Sciatic nerve (tissue), 2 donors: ENCODE measurements around the gene ARHGAP10. TPM values are rescaled to one million over a fixed set of nuclear protein-coding genes. Genes with fewer than 3 reads are reported as not detected.
"Not testable (repeated sequence)": the region's sequence is repeated elsewhere in the genome, so short reads cannot be mapped to it uniquely, and the experiment has no call there.

Experiments used
- ATAC-seq: fragments of 200-7000 bp; cut with Tn5 transposase; one replicate; pipeline ENCODE4 v1.9.1; 2020; ENCODE audit warnings: mild to moderate bottlenecking, moderate library complexity
- DNase-seq: peaks from one replicate; pipeline ENCODE4 v3.0.0-alpha.2; 2020; ENCODE audit warnings: low spot score
- intact Hi-C: fragments of 100-400 bp; cut with DNase I; formaldehyde crosslinking; loops from one replicate; pipeline ENCODE4 v1.14.2; 2022
- total RNA-seq: library from RNA; stranded (reverse); fragmentation: NEBNext Ultra II Directional; extraction: Animal tissue kit (Norgen Biotek cat#: 25700); gene quantifications from one replicate; pipeline ENCODE4 v1.2.1, GENCODE V29; 2021
- donor health status: DM: no; HTN: no; CAD: no.
- donor health status: DM: no; HTN: no; CAD: no.

Gene ARHGAP10
- total RNA-seq, 1 donor from 2014 or later = 89.2 TPM

DNA sequence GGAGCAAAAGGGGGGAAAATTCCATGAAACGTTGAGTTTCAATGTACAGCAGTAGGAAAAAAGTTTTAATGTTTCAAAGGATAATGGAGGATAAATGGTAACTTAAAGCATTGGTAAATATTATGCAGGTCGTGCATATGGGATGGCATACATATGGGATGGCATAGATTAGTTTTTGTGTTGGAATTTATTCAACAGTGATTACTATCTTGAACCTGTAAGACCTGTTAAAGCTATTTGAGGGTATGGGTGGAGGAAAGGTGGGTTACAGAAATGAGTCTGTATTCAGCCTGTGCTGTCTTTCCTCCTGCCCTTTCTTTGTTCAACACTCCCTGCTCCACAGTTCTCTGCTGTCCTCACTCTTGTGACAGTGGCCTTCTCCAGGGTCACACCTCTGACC is 54.6 kb downstream of the ARHGAP10 start:
- intact Hi-C loops = no loop called here
- no peak for ATAC-seq

DNA sequence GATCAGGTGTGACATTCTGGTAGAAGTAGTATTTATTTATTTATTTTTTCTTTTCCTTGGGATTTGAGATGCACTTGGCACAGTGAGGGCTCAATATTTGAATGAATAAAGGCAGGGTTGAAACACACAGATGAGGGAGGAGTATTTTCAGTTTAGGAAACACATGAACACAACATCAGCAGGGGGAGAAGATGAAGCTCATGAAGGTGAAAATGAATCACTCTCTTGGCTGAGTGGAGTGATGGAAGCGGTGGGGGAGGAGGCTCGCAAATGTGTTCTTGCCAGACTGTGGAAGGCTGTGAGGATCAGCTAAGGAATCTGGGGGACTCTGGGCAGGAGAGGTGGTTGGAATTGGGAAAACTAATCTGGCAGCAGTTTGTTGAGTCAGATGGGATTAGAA is 55.3 kb downstream of the ARHGAP10 start:
- DNase-seq (no peak), ATAC-seq (peak; percentile 60)
- intact Hi-C loops = no loop called here

More for the DNA sequence above, 54.6 kb downstream of the ARHGAP10 start:
- no peak for DNase-seq

GRCh38 chr4:147788791-147789190 is 56.9 kb downstream of the ARHGAP10 start:
- ATAC-seq = peak; percentile 74
- intact Hi-C loops = no loop called here
- no peak for DNase-seq

DNA sequence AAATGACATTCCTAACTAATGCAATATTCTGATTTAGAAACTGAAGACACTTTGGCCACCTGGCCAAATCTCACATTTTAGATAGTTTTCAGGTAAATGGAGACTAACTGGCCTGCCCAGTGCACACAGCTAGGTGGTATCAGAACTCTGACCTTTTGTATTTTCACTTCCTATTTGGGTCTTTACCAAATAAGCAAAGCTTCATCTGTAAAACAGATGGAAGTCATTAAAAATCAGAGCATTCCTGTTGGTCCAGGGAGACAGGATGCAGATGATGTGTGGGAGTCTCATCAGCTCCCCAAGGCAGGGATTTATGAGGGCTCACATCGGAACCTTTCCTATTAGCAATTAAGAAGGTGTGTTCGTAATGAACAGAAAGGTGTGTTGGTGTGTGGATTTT is 57.7 kb downstream of the ARHGAP10 start:
- intact Hi-C loops = no loop called here
- no peak for ATAC-seq
- DNase-seq = no peak

DNA sequence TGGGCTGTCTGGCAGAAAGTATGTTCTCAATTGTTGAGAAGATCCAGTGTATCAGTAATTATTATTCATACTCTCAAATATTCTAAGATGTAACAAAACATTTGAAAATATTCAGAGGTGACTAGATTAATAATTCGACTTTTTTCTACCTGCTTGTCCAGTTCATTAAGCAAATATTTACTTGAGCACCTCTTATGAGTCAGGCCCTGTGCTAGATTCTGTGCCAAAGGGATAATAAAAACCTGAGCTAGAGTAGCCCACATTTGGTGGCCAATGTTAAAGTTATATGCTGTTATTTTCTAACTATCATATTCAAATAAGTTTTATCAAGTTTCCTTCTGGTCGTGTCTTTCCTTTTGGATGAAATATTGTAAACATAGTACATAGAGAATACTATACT is 58.5 kb downstream of the ARHGAP10 start:
- DNase-seq (no peak), ATAC-seq (no peak)
- intact Hi-C loops = no loop called here

- no peak for ATAC-seq
- intact Hi-C loops = no loop called here
- no peak for DNase-seq
These were observed 59.5 kb downstream of the ARHGAP10 start for GRCh38 chr4:147791341-147791740.

GRCh38 chr4:147791865-147792264 is 60.0 kb downstream of the ARHGAP10 start:
- no peak for ATAC-seq
- DNase-seq = no peak
- intact Hi-C loops = no loop called here

DNA sequence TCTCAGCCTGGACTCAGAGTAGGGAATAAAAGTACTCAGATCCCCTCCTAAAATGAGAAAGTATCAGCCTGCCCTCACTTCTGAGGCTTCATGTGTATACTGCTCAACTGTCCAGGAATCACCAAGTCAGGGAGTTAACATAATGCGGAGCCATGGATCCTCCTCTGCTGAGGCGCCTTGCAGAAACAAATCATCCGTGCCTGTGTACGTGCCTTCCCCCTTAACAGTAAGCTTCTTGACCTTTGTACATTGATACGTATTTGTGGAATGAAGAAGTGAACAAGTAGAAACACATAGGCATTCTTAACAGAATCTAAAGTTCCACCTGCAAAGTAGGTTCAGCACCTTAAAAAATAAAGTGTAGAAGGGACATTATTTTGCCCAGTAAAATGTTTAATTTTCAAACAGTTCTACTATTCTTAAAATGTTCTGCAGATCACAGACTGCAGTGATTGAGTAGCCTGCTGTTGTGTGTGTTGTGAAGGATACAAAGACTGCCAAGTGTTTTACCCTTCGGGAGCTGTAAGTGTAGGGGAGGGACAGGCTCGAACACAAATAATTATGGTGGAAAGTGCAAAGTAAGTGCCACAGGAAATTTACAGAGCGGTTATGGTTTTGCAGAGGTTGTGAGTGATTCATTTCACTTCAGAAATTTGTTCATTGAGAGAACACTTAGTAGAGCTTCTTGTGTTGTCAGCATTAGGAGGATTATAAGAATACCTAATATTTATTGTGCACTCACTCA is 61.9 kb downstream of the ARHGAP10 start:
- intact Hi-C loops = no loop called here
- ATAC-seq (no peak), DNase-seq (no peak)

- ATAC-seq (no peak), DNase-seq (no peak)
- intact Hi-C loops = no loop called here
These were observed 62.4 kb downstream of the ARHGAP10 start for GRCh38 chr4:147794314-147794680.

GRCh38 chr4:147794787-147795413 is 63.0 kb downstream of the ARHGAP10 start:
- ATAC-seq (no peak), DNase-seq (no peak)
- intact Hi-C loops = no loop called here

- intact Hi-C loops, ATAC-seq, DNase-seq: not testable (repeated sequence)
These were observed 67.2 kb downstream of the ARHGAP10 start for GRCh38 chr4:147799057-147799456.

DNA sequence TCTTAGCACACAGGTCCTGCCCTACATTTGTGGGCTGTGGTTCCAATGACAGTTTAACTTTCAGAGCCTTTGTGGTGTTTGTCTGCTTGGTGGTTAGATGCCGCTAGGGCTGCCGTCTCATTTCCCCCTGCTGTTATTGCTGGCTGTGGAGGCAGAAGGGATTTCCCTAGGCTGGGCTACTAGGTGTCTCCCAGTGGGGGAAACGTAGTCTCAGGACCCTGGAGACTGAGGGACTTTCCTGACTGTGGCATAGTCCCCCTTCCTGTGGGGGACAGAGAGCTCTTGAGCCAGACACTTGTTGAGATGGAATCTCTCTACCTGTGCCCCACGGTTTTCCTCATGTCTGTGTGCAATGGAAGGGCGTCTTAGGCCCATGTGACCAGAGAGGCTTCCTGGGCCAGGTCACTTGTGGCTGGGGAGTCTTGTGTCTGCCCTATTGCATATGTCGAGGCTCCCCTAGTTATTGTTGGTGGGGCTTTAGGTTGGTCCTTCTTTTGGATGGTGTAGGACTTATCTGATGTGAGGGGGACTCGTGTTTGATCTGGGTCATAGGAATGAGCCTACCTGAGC is 68.2 kb downstream of the ARHGAP10 start:
- intact Hi-C loops = no loop called here
- DNase-seq = no peak
- peak; percentile 58 for ATAC-seq

DNA sequence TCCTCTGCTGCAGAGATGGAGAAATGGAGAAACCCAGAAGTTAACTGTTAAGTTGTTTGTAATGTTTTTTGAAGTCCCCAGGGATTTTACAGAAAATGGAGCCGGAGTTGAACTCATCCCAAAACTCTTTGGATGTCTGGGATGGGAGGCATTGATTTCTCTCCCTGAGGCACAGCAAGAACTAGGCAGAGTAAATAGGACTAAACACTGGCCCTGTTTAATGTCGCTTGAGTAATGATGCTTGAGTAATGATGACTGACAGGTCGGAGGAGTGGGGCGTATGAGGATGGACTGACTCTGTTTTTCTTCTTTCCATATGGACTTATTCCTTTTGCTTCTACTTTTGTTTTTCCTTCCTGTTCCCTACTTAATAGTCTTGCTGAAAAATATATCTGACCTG is 69.9 kb downstream of the ARHGAP10 start:
- intact Hi-C loops = no loop called here
- DNase-seq (no peak), ATAC-seq (no peak)

DNA sequence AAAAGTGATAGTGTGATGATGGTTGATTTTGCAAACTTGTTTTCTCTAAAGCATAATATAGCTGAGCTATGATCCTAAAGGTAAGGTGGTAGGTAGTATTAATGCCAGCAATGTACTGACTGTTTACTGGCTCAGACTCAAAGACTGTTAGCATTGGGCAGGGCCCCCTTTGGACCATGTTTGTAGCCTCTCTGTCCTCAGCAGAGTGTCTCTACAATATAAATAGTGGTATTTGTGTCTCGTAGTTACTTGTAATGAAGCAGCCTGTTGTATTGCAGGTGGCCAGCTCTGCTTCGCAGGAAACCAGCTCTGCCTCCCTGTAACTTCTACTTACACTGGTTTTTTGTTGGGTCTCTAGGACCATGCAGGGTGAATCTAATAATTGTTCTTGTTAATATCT is 70.5 kb downstream of the ARHGAP10 start:
- ATAC-seq (peak; percentile 19), DNase-seq (no peak)
- intact Hi-C loops = no loop called here

DNA sequence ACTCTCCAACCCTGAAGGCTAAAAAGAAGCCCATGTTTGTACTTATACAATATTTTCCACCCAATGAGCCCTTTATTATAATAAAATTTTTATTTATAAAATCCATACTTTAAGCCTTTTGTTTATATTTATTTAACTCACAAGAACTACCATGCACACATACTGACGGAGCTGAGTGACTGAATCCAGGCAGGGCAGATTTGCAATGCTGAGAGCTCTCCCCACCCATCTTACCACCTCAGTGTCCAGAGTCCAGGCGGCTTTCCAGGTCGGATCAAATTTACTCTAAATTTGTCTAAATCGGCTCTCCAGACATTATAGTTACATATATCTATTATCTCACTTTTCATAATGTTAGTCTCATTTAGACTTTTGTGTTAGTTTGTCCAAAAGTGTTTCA is 74.1 kb downstream of the ARHGAP10 start:
- no peak for ATAC-seq
- no peak for DNase-seq
- intact Hi-C loops = no loop called here

DNA sequence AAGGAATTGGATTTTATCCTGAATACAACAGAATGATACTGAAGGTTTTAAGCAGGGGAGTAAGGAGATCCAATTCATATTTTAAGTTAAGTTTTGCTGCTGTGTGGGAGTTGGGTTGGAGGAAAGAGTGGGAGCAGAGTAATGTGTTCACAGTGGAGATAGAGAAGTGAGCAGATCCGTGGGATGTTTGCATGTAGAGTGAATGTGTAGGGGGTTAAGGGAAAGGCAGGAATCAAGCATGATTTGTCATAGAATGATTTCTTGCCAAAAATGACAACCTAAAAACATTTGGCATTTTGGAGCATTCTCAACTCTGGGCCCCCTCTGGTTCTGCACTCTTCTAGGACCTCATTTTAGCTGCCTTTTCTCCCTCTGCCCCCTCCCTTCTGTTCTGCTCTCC is 76.6 kb downstream of the ARHGAP10 start:
- no peak for ATAC-seq
- DNase-seq = no peak
- intact Hi-C loops = no loop called here

DNA sequence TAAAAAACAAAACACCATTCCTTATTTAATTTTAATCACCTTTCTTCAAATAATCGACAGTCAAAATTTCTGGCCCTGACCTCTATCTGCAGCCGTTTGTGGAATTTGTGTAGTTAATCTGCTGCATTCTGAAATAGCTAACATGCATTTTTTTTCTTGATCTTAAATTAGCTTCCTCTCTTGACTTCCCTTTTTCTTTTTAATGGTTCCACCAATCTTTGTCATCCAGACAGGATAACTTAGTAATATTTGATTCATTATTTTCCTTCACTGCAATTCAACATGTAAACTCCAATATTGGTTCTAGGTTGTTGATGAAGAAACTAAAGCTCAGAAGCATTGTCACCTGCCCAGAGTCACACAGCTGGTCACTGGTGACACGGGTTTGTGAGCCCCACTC is 77.3 kb downstream of the ARHGAP10 start:
- ATAC-seq (no peak), DNase-seq (no peak)
- intact Hi-C loops = no loop called here

DNA sequence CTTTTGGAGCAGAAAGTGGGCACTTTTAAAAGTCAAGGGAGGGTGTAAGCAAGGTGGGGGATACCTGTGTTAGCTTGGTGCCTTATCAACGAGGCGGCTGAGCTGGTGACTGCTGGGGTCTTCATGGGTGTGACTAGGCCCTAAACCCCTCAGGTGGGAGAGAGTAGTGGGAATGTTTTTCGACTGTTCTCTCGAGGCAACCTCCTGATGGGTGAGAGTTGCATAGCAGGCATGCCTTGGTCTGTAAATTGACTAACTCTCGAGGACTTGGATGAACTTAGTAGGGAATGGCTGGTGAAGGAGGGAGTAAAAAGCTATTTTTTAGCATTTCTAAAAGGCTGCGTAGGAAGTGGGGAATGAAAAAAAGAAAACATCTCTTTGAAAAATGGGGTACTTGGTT is 80.0 kb downstream of the ARHGAP10 start:
- ATAC-seq = no peak
- intact Hi-C loops = no loop called here
- no peak for DNase-seq

DNA sequence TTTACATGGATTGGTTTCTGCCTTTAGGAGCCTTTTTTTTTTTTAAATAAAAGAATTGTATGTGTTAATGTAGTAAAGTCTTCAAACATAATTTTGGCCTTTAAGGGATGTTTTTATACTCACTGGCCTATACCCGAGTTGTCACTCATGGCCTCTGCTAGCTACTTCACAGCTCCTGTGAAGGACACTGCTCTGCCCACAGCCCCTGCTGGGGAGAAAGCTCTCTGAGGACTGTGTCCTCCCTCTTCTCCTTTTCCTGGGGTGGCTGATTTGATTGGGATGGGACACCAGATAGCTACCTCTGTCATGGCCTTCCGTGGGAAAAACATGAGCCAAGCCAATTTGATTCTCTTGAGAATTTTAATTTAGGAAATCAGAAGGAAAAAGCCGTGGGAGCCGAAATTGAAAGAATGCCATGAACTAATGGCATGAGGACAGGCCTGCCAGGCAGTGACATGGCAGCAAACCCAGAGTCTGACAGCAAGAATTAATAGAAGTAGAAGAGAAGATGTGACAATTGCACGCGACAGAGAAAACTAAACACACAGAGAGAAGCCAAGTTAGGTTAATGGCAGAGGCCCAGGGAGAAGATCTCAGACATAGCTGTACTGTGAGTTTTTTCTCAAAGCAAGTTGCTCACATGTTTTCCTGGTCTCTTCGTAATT is 81.4 kb downstream of the ARHGAP10 start:
- ATAC-seq (peak; percentile 31), DNase-seq (no peak)
- intact Hi-C loops = no loop called here

DNA sequence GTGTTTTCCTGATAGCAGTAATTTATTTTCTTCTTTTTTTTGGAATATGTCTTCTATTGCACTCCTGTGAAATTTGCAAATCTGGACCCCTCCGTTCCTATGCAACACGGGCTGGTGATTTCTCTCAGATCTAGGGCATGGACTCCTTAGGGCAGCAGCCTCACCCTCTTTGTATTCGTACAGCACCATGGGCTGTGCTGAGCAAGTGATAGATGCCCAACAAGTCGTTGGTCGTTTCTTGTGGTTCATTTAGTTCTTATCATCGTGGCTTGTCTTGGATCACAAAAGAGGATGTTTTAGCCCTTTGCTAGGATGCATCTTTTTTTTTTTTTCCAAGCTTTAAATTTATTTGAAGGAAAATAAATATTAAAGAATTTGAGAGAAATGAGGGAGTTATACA is 82.1 kb downstream of the ARHGAP10 start:
- no peak for ATAC-seq
- intact Hi-C loops = no loop called here
- DNase-seq = no peak
